GM12878 (cell line): Measurements from ENCODE around the gene TMEM256.
A peak's percentile ranks its signal among the peaks of the same experiment; 100 is the strongest.

Source experiments
- HDAC6 ChIP-seq: fragments of 200-600 bp; sonication (generic); IDR thresholded peaks from one replicate; pipeline ENCODE4 v1.8.0; 2017; ENCODE audit warnings: antibody characterized with exemption; ENCODE audit not compliant: unreplicated experiment
- JUNB ChIP-seq: IDR thresholded peaks from 2 replicates; pipeline ENCODE4 v1.6.1; 2016; ENCODE audit warnings: antibody characterized with exemption, mild to moderate bottlenecking
- MTA3 ChIP-seq: IDR thresholded peaks from 2 replicates; pipeline ENCODE4 v1.6.1; 2012; ENCODE audit warnings: low read length, inconsistent platforms, borderline replicate concordance
- NRF1 ChIP-seq: conservative IDR thresholded peaks from 2 replicates; pipeline ENCODE4 v1.6.1; 2011; ENCODE audit warnings: mild to moderate bottlenecking, low read depth, low read length, improper control_type of control experiment
- POLR2A ChIP-seq: IDR thresholded peaks from 2 replicates; pipeline ENCODE4 v1.6.1; 2011; ENCODE audit warnings: low read depth, mild to moderate bottlenecking, low read length
- RB1 ChIP-seq: fragments of 450-650 bp; formaldehyde crosslinking; IDR thresholded peaks from 2 replicates; pipeline ENCODE4 v1.6.1; 2017; ENCODE audit warnings: mild to moderate bottlenecking, borderline replicate concordance
- ZBTB33 ChIP-seq: fragments of 450-650 bp; IDR thresholded peaks from 2 replicates; pipeline ENCODE4 v1.6.1; 2017; ENCODE audit warnings: mild to moderate bottlenecking
- ZNF217 ChIP-seq: fragments of 450-650 bp; IDR thresholded peaks from 2 replicates; pipeline ENCODE4 v1.6.1; 2017; ENCODE audit warnings: antibody characterized with exemption, mild to moderate bottlenecking
- ZSCAN29 ChIP-seq: fragments of 450-650 bp; IDR thresholded peaks from 2 replicates; pipeline ENCODE4 v1.6.1; 2017; ENCODE audit warnings: mild to moderate bottlenecking, moderate library complexity
- TF ChIP-seq, protein P1 (sequence below): IDR thresholded peaks from 2 replicates; pipeline ENCODE4 v1.6.1; 2011; ENCODE audit warnings: mild to moderate bottlenecking, low read depth, low read length, moderate library complexity; ENCODE audit not compliant: insufficient replicate concordance
- TF ChIP-seq, protein P2 (sequence below): fragments of 450-650 bp; IDR thresholded peaks from 2 replicates; pipeline ENCODE4 v1.6.1; 2017; ENCODE audit warnings: mild to moderate bottlenecking, moderate library complexity
- TF ChIP-seq, protein P3 (sequence below): fragments of 450-650 bp; IDR thresholded peaks from 2 replicates; pipeline ENCODE4 v1.6.1; 2016; ENCODE audit warnings: mild to moderate bottlenecking
- TF ChIP-seq, protein P4 (sequence below): IDR thresholded peaks from 2 replicates; pipeline ENCODE4 v1.6.1; 2012; ENCODE audit warnings: low read depth, low read length, improper control_type of control experiment

DNA sequence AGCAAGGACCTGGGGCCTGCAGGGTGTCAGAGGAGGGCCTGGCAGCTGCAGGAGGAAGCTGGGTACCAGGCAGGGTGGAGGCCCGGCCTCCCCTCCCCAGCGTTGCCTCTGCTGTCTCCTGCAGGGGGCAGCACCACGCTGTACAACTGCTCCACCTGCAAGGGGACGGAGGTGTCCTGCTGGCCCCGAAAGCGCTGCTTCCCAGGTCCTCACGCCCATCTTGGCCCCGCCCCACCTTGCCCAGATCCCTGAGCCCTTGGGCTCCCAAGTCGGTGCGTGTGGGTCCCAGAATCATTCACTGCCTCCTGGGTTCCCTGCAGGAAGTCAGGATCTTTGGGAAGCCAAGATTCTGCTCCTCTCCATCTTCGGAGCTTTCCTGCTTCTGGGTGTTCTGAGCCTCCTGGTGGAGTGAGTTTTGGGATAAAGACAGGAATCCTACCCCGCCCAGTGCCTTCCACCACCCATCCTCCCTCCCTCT, 47.8 kb downstream of the TMEM256 start:
- TF ChIP-seq ZSCAN29 (no peak), ZBTB33 (no peak), MTA3 (no peak), RB1 (peak; percentile 54; the same call in 1 of the 2 replicates), HDAC6 (no peak), NRF1 (no peak), POLR2A (no peak), JUNB (no peak), ZNF217 (no peak)
- TF ChIP-seq, protein P1, sequence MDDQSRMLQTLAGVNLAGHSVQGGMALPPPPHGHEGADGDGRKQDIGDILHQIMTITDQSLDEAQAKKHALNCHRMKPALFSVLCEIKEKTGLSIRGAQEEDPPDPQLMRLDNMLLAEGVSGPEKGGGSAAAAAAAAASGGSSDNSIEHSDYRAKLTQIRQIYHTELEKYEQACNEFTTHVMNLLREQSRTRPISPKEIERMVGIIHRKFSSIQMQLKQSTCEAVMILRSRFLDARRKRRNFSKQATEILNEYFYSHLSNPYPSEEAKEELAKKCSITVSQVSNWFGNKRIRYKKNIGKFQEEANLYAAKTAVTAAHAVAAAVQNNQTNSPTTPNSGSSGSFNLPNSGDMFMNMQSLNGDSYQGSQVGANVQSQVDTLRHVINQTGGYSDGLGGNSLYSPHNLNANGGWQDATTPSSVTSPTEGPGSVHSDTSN = no peak
- TF ChIP-seq, protein P2, sequence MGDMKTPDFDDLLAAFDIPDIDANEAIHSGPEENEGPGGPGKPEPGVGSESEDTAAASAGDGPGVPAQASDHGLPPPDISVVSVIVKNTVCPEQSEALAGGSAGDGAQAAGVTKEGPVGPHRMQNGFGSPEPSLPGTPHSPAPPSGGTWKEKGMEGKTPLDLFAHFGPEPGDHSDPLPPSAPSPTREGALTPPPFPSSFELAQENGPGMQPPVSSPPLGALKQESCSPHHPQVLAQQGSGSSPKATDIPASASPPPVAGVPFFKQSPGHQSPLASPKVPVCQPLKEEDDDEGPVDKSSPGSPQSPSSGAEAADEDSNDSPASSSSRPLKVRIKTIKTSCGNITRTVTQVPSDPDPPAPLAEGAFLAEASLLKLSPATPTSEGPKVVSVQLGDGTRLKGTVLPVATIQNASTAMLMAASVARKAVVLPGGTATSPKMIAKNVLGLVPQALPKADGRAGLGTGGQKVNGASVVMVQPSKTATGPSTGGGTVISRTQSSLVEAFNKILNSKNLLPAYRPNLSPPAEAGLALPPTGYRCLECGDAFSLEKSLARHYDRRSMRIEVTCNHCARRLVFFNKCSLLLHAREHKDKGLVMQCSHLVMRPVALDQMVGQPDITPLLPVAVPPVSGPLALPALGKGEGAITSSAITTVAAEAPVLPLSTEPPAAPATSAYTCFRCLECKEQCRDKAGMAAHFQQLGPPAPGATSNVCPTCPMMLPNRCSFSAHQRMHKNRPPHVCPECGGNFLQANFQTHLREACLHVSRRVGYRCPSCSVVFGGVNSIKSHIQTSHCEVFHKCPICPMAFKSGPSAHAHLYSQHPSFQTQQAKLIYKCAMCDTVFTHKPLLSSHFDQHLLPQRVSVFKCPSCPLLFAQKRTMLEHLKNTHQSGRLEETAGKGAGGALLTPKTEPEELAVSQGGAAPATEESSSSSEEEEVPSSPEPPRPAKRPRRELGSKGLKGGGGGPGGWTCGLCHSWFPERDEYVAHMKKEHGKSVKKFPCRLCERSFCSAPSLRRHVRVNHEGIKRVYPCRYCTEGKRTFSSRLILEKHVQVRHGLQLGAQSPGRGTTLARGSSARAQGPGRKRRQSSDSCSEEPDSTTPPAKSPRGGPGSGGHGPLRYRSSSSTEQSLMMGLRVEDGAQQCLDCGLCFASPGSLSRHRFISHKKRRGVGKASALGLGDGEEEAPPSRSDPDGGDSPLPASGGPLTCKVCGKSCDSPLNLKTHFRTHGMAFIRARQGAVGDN = no peak
- TF ChIP-seq, protein P3, sequence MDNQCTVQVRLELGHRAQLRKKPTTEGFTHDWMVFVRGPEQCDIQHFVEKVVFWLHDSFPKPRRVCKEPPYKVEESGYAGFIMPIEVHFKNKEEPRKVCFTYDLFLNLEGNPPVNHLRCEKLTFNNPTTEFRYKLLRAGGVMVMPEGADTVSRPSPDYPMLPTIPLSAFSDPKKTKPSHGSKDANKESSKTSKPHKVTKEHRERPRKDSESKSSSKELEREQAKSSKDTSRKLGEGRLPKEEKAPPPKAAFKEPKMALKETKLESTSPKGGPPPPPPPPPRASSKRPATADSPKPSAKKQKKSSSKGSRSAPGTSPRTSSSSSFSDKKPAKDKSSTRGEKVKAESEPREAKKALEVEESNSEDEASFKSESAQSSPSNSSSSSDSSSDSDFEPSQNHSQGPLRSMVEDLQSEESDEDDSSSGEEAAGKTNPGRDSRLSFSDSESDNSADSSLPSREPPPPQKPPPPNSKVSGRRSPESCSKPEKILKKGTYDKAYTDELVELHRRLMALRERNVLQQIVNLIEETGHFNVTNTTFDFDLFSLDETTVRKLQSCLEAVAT = no peak
- TF ChIP-seq, protein P4, sequence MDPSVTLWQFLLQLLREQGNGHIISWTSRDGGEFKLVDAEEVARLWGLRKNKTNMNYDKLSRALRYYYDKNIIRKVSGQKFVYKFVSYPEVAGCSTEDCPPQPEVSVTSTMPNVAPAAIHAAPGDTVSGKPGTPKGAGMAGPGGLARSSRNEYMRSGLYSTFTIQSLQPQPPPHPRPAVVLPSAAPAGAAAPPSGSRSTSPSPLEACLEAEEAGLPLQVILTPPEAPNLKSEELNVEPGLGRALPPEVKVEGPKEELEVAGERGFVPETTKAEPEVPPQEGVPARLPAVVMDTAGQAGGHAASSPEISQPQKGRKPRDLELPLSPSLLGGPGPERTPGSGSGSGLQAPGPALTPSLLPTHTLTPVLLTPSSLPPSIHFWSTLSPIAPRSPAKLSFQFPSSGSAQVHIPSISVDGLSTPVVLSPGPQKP = no peak
